ENCODE measurements around the gene GNRHR. TPM values are rescaled to one million over a fixed set of nuclear protein-coding genes. Genes with fewer than 3 reads are reported as not detected.

GNRHR gene
- total and polyA plus RNA-seq, 8 donors = not detected

GRCh38 chr4:67721315-67721769 lies 32.8 kb downstream of the GNRHR start:
- intact Hi-C loops (cut with DNase I) = no loop called here
- WGBS, 2 donors = 96 to 99% methylated on average over 3 of the region's 3 CpGs
- Histone ChIP-seq H3K27ac (no peak overlapping the region), H3K4me1 (peaks cover 0 to 6% (median 0%) of the 10 kb centered on the region in 3 donors), H3K36me3 (peaks cover 0 to 5% (median 0%) of the 10 kb centered on the region in 3 donors), H3K27me3 (no peaks in the 10 kb centered on the region), H3K4me3 (no peak overlapping the region), H3K9me3 (no peaks in the 10 kb centered on the region)
- ATAC-seq (no peak), DNase-seq (no peak), FAIRE-seq (no peak)
- TF ChIP-seq CTCF (IDR thresholded peaks at IDR 0.05) = no peak

GRCh38 chr4:67719953-67720617 lies 34.1 kb downstream of the GNRHR start:
- no peak for TF ChIP-seq CTCF (IDR thresholded peaks at IDR 0.05)
- DNase-seq (no peak), ATAC-seq (peak; percentile 38 to 74 (median 62)), FAIRE-seq (no peak)
- intact Hi-C loops (cut with DNase I) = no loop called here
- H3K27me3 ChIP-seq = no peaks in the 10 kb centered on the region
- no peak overlapping the region for H3K27ac ChIP-seq
- WGBS, 2 donors = 36 to 48% methylated on average over 3 of the region's 3 CpGs
- no peak overlapping the region for H3K4me3 ChIP-seq
- peaks cover 0 to 5% (median 0%) of the 10 kb centered on the region in 3 donors for H3K36me3 ChIP-seq
- no peaks in the 10 kb centered on the region for H3K9me3 ChIP-seq
- peaks cover 0 to 2% (median 0%) of the 10 kb centered on the region in 3 donors for H3K4me1 ChIP-seq

- Histone ChIP-seq H3K9me3 (no peaks in the 10 kb centered on the region), H3K4me3 (no peak overlapping the region), H3K36me3 (peaks cover 0 to 5% (median 0%) of the 10 kb centered on the region in 3 donors), H3K27ac (no peak overlapping the region), H3K4me1 (no peaks in the 10 kb centered on the region), H3K27me3 (no peaks in the 10 kb centered on the region)
- FAIRE-seq (no peak), ATAC-seq (no peak), DNase-seq (no peak)
- 97 to 100% methylated on average over 2 of the region's 2 CpGs for WGBS, 2 donors
- intact Hi-C loops (cut with DNase I) = no loop called here
- TF ChIP-seq CTCF (IDR thresholded peaks at IDR 0.05) = no peak
Observed at GRCh38 chr4:67718848-67719247, 35.3 kb downstream of the GNRHR start.

GRCh38 chr4:67717586-67717985 lies 36.6 kb downstream of the GNRHR start:
- no peak for TF ChIP-seq CTCF (IDR thresholded peaks at IDR 0.05)
- 97% methylated on average over 2 of the region's 2 CpGs for WGBS, 2 donors

GRCh38 chr4:67714955-67715354 lies 39.2 kb downstream of the GNRHR start:
- Histone ChIP-seq H3K9me3 (no peaks in the 10 kb centered on the region), H3K27ac (no peak overlapping the region), H3K27me3 (no peaks in the 10 kb centered on the region), H3K4me3 (no peak overlapping the region), H3K4me1 (no peaks in the 10 kb centered on the region), H3K36me3 (peaks cover 0 to 5% (median 0%) of the 10 kb centered on the region in 3 donors)
- TF ChIP-seq CTCF (IDR thresholded peaks at IDR 0.05) = no peak
- FAIRE-seq = no peak
- WGBS, 2 donors = 80 to 90% methylated on average over 6 of the region's 6 CpGs
- intact Hi-C loops (cut with DNase I) = no loop called here
- ATAC-seq = no peak
- no peak for DNase-seq

More at GRCh38 chr4:67717586-67717985, 36.6 kb downstream of the GNRHR start:
- Histone ChIP-seq H3K27me3 (no peaks in the 10 kb centered on the region), H3K4me1 (no peaks in the 10 kb centered on the region), H3K27ac (no peak overlapping the region), H3K4me3 (no peak overlapping the region), H3K9me3 (no peaks in the 10 kb centered on the region), H3K36me3 (peaks cover 0 to 5% (median 0%) of the 10 kb centered on the region in 3 donors)
- FAIRE-seq = no peak
- intact Hi-C loops (cut with DNase I) = no loop called here
- DNase-seq = no peak
- ATAC-seq = no peak
